Gastrocnemius medialis (tissue), 4 donors: Measurements from ENCODE around the gene VPREB3. TPM values are rescaled to one million over a fixed set of nuclear protein-coding genes. Genes with fewer than 3 reads are reported as not detected.

Experiments
- ATAC-seq, 2 donors: fragments of 150-250 bp; one replicate each; pipeline ENCODE4 v1.9.1; 2016
- DNase-seq, 2 donors: peaks; one replicate each; pipeline ENCODE4 v3.0.0-alpha.2; 2019
- H3K27ac ChIP-seq, 4 donors: fragments of 200-600 bp; sonication (generic); 1 replicate in 1 of 4; 2 replicates in 3 of 4; pipeline ENCODE4 v1.5.1; 2016 to 2018; ENCODE audit warnings: mild to moderate bottlenecking in 2 of 4, moderate library complexity in 1 of 4
- H3K27me3 ChIP-seq, 3 donors: fragments of 200-600 bp; sonication (generic) in 2 of 3; 1 replicate in 1 of 3; 2 replicates in 2 of 3; pipeline versions ENCODE4 v1.5.1 to v1.6.0; 2016 to 2019; ENCODE audit warnings: mild to moderate bottlenecking in 1 of 3, moderate library complexity in 1 of 3
- H3K36me3 ChIP-seq, 2 donors: fragments of 200-600 bp; sonication (generic) in 1 of 2; one replicate each; pipeline ENCODE4 v1.5.1; 2017 to 2018
- H3K4me1 ChIP-seq, 2 donors: fragments of 200-600 bp; sonication (generic) in 1 of 2; one replicate each; pipeline ENCODE4 v1.5.1; 2016 to 2017; ENCODE audit warnings: mild to moderate bottlenecking in 2 of 2
- H3K4me3 ChIP-seq, 4 donors: fragments of 200-600 bp; sonication (generic) in 3 of 4; 1 replicate in 1 of 4; 2 replicates in 3 of 4; pipeline ENCODE4 v1.5.1; 2016 to 2019; ENCODE audit warnings: mild to moderate bottlenecking in 2 of 4
- H3K9me3 ChIP-seq, 3 donors: fragments of 200-600 bp; sonication (generic) in 2 of 3; 1 replicate in 1 of 3; 2 replicates in 2 of 3; pipeline ENCODE4 v1.5.1; 2016 to 2019
- CTCF ChIP-seq, 5 experiments: fragments of 450-650 bp in 3 of 5; fragments of 200-600 bp in 2 of 5; sonication (generic) in 2 of 5; IDR thresholded peaks in 4 of 5; conservative IDR thresholded peaks in 1 of 5; 1 replicate in 4 of 5; 2 replicates in 1 of 5; pipeline ENCODE4 v1.5.1; 2016 to 2019; ENCODE audit warnings: antibody characterized with exemption in 5 of 5, mild to moderate bottlenecking in 3 of 5, moderate library complexity in 3 of 5
- POLR2A ChIP-seq, 2 donors: fragments of 450-650 bp; IDR thresholded peaks; one replicate each; pipeline ENCODE4 v1.6.1; 2017; ENCODE audit warnings: antibody characterized with exemption in 2 of 2, mild to moderate bottlenecking in 2 of 2, moderate library complexity in 2 of 2
- in situ Hi-C, 4 donors: fragments of 200-750 bp; cut with MboI; loops; one replicate each; pipeline versions ENCODE4 v1.15.0 to v1.8.0; 2017; ENCODE audit warnings: low sequenced_read_pairs in 4 of 4
- intact Hi-C: fragments of 100-400 bp; cut with DNase I; formaldehyde crosslinking; loops from one replicate; pipeline ENCODE4 v1.15.1; 2023; ENCODE audit warnings: low total_unique reads
- total RNA-seq, 4 donors: library from RNA; depleted of rRNA; stranded (reverse); fragments of >200 nt; gene quantifications; one replicate each; pipeline versions ENCODE4 v1.1.0 to v1.2.3, GENCODE V29; 2016

VPREB3 gene
- total RNA-seq, 4 donors from 2014 or later: 1.1 TPM; not detected in 3

GRCh38 chr22:23763579-23763945 is 9.3 kb upstream of the VPREB3 start:
- intact Hi-C loops: no loop called here
- Histone ChIP-seq H3K4me1 (peaks cover 18 to 28% of the 10 kb centered on the region in 2 donors), H3K4me3 (no peak overlapping the region), H3K27me3 (no peaks in the 10 kb centered on the region), H3K27ac (peak overlapping the region in 3 of 4 donors; percentile 96 to 100 (median 99)), H3K9me3 (no peaks in the 10 kb centered on the region), H3K36me3 (no peaks in the 10 kb centered on the region)
- ATAC-seq (no peak), DNase-seq (peak in 1 of 2 donors; percentile 30)
- TF ChIP-seq CTCF (IDR thresholded peaks at IDR 0.05 in 4 of 5, conservative IDR thresholded peaks at IDR 0.05 in 1 of 5): no peak
- in situ Hi-C loops: no loop called here

GRCh38 chr22:23762842-23763578 is 8.8 kb upstream of the VPREB3 start, which contains the start of gene C22orf15:
TSS of gene C22orf15 (plus strand) at chr22:23762990. CDS start at chr22:23763307, 317 bp downstream.
- H3K27ac ChIP-seq: peak within 1 kb of the TSS; percentile 5 to 100 (median 98)
- H3K9me3 ChIP-seq: no peaks in the 10 kb centered on the region
- ATAC-seq (no peak), DNase-seq (no peak)
- no peaks in the 10 kb centered on the region for H3K27me3 ChIP-seq
- no peak within 1 kb of the TSS for H3K4me3 ChIP-seq
- TF ChIP-seq POLR2A (IDR thresholded peaks at IDR 0.05) (no peak), CTCF (IDR thresholded peaks at IDR 0.05 in 4 of 5, conservative IDR thresholded peaks at IDR 0.05 in 1 of 5) (no peak)
- no peaks in the 10 kb centered on the region for H3K36me3 ChIP-seq
- peaks cover 17 to 28% of the 10 kb centered on the region in 2 donors for H3K4me1 ChIP-seq
- intact Hi-C loops (no loop called here), in situ Hi-C loops (no loop called here)

- intact Hi-C loops: no loop called here
- no peak overlapping the region for H3K27ac ChIP-seq
- no peak for TF ChIP-seq CTCF (IDR thresholded peaks at IDR 0.05 in 4 of 5, conservative IDR thresholded peaks at IDR 0.05 in 1 of 5)
- no peak for TF ChIP-seq POLR2A (IDR thresholded peaks at IDR 0.05)
- in situ Hi-C loops: no loop called here
- no peaks in the 10 kb centered on the region for H3K9me3 ChIP-seq
- H3K4me3 ChIP-seq: no peak overlapping the region
- no peaks in the 10 kb centered on the region for H3K27me3 ChIP-seq
- no peaks in the 10 kb centered on the region for H3K36me3 ChIP-seq
- peaks cover 8 to 13% of the 10 kb centered on the region in 2 donors for H3K4me1 ChIP-seq
- ATAC-seq (no peak), DNase-seq (no peak)
These were observed 5.8 kb upstream of the VPREB3 start for GRCh38 chr22:23760056-23760455.

GRCh38 chr22:23759566-23759965 is 5.3 kb upstream of the VPREB3 start:
- in situ Hi-C loops: no loop called here
- ATAC-seq (no peak), DNase-seq (no peak)
- Histone ChIP-seq H3K36me3 (no peaks in the 10 kb centered on the region), H3K27ac (no peak overlapping the region), H3K4me3 (no peak overlapping the region), H3K4me1 (peaks cover 3 to 9% of the 10 kb centered on the region in 2 donors), H3K9me3 (no peaks in the 10 kb centered on the region), H3K27me3 (no peaks in the 10 kb centered on the region)
- TF ChIP-seq CTCF (IDR thresholded peaks at IDR 0.05 in 4 of 5, conservative IDR thresholded peaks at IDR 0.05 in 1 of 5) (no peak), POLR2A (IDR thresholded peaks at IDR 0.05) (no peak)
- intact Hi-C loops: no loop called here
